NCI-H2107 (cell line): ENCODE data around the gene CUEDC1.

ENCODE experiments used
- DNase-seq: peaks from one replicate; lab custom pipeline; 2025; lab: John Stamatoyannopoulos, UW

The CUEDC1 gene

GRCh38 chr17:57874434-57875289, 80.5 kb downstream of the CUEDC1 start:
- no peak for DNase-seq

GRCh38 chr17:57874058-57874419, 81.2 kb downstream of the CUEDC1 start:
- no peak for DNase-seq

DNA sequence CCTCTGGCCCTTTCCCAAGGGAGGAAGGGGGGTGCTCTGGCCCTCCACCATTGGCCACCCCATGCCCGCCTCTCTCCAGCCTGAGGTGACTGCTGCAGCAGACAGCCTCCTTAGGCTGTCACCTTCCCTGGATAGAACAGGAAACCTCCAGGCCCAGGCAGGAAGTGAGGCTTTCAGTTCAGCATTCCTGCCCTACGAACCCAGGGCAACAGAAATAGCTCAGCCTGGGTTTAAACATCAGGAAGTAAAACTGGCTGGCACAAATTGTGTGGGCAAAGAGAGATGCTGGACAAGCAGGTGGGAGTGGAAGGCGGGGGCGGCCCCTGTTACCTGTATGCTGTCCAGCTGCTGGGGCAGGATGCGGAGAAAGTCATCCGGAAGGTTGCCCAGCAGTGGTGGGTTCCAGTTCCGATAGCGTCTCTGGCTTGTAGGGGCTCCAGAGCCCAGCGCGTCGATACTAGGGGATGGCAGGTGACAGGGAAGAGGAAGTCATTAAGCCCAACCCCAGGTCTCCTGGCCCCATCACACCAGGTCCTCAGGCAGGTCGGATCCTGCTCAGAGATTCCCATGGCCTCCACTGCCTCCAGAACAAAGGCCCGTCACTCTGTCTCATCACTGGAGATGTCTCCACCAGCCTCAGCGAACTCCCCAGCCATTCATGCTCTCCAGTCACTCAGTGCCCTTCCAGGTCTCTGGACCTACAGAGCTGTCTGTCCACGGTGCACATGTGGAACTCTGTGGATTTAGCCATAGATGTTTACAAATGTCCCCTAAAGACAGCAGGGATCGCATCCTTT, 81.8 kb downstream of the CUEDC1 start:
- DNase-seq = no peak

GRCh38 chr17:57872536-57872935, 82.7 kb downstream of the CUEDC1 start:
- no peak for DNase-seq

GRCh38 chr17:57871863-57872262, 83.3 kb downstream of the CUEDC1 start:
- DNase-seq = no peak

DNA sequence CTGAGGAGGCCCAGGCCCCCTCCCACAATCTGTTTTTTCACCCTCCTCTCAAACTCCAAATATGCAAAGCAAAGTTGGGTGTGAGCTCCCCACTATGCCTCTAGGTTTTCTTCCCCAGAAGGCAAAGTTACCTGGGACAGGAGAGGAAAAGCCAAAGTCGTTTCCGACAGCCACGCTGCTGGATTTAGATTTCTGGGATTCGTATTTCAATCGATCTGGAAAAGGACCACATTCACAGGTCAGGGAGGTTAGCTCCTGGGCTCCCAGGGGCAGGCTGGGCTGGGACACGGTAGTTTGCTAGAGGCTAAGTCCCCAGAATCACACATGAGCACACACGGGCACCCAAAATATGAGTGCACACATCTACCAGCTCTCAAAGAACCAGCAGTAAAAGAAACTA, 84.1 kb downstream of the CUEDC1 start:
- DNase-seq = no peak

DNA sequence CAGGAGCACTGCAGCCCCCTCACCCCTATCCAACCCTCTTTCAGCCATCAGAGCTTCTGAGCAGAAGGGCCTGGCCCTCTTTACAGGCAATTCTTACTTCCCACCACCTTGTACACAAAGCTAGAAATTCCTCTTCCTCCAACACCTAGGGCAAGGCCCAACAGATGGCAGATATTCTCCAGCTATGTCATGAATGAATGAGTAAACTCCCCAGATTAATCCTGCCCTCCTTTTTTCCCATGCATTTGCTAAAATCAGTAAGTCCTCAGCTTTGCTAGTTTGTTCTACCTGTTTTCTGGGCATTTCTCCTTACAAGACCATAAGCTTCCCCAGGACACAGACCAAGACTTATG, 85.0 kb downstream of the CUEDC1 start:
- DNase-seq = no peak

DNA sequence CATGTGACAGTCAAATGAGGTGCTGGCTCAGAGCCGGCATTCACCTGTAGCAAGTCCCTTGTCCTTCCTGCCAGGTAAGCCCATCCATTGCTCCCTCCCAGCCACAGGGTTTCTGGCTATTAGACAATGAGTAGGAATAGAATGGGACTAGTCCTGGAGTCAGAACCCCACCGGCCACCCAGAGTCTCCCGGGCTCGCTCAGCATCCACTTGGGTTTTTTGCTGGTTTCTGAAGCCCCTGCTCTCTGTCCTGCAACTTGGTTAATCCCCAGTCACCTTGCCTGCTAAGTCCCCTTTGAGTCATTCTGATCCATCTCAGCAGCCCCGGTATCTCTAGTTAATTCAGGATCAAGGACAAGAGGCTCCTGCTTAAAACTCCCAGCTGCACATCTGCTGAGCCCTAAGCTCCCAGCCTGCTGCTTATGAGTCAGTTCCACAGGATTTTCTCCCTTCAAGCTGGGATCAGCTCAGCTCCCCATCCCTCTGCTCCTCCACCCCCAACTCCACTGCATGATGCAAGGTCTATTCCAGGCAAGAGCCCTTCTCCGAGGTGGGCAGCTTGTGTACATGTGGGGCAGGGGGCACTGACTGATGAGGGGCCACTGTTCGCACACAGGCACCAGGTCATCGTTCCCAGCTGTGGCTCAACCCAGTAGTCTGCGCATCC, 85.5 kb downstream of the CUEDC1 start:
- no peak for DNase-seq

- DNase-seq = no peak
Observed at GRCh38 chr17:57868910-57869616, 86.1 kb downstream of the CUEDC1 start.

DNA sequence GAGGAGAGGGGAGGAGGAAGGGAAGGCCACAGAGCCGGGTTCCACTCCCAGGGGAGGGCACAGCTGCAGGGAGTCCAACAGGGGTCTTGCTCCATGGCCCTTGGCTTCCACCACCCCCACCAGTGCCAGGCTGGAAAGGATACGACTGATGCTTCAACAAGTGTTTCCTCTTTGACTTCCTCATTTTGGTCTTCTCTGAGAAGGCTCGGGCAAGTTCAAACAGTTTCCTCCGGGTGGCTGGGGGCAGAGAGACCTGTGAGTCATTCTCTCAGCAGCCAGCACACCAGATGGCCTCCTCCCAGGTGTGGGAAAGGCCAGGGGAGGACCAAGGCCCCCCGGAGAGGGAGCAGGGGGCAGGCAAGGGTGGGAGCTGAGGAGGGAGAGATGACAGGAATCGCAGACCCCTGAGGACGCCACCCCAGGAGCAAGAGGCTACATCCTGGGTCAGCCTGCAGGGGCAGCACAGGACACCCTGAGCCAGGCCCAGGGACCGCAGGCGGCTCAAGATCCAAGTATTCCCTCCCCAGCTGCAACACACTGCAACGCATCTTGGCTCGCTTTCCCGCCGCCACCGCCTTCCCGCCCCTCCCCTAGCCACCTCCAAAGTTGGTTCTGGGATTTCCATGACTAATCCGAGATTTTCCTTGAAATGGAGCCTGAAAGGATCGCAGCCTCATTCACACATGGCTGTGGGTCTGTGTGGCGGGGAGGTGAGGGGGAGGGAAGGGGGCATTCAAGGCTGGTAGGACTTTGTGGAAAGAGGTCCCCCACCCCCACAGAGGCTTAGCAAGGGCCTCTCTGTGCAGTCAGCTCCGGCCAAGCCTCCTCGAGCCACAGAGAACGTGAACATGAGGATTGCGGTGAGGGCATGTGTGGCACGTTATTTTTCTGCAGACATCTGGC, 87.0 kb downstream of the CUEDC1 start:
- DNase-seq = no peak

DNA sequence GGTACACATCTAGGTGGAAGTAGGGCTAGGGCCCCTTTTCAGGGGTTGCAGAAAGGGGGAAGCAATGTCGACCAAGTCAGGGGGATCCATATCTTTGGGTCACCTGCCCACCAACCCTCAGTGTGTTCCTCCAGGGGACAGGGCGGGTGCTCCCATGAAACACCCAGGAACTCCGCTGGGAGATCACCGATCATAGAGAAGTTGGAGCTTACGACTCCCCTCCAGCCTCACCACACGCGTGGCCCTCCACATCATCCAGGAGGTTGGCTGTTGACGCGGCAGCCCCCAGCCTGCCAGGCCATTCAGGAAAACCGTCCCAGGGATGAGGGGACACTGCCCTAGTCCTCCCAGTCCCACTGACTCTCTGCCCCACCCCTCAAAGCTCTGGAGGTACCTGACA, 88.1 kb downstream of the CUEDC1 start:
- no peak for DNase-seq

GRCh38 chr17:57866723-57867122, 88.5 kb downstream of the CUEDC1 start:
- DNase-seq = no peak

DNA sequence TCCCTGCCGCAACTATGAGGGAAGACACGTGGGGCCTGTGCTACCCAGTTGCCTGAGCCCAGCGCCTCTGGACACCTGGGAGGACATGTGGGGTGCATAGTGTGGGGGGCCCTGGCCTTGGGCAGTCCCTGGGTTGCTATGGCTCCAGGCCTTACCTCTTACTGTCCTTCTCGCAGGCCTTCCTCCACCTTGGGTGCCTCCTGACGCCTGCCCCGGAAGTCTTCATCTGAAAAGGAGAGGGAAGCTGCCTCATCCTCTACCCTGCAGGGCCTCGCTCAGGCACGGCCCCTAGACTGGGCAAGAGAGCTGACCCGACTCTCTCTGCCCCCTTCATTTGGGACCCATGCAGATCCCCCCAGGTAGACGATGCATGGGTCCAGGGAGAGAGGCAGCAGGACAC, 88.9 kb downstream of the CUEDC1 start:
- no peak for DNase-seq

DNA sequence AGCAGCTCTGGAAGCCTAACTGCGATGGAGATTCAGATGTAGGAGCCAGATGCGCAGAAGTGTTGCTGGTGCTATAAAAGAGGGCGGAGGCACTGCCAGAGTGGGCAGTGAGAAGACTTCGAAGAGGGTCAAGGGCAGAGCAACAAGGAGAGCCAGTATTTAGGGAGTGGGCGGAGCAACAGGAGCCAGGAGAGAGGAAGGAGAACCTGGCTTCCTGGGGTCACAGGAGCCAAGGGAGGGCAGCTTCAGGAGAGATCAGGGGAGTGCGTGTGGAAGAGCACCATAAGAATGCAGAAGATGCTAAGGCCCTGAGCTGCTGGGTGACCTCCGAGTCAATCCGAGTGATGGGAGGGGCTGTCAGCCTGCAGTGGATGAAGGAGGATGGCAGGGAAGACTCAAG, 90.9 kb downstream of the CUEDC1 start:
- no peak for DNase-seq

GRCh38 chr17:57862694-57863667, 92.2 kb downstream of the CUEDC1 start:
- DNase-seq = no peak

GRCh38 chr17:57861790-57862693, 93.2 kb downstream of the CUEDC1 start:
- DNase-seq = no peak

DNA sequence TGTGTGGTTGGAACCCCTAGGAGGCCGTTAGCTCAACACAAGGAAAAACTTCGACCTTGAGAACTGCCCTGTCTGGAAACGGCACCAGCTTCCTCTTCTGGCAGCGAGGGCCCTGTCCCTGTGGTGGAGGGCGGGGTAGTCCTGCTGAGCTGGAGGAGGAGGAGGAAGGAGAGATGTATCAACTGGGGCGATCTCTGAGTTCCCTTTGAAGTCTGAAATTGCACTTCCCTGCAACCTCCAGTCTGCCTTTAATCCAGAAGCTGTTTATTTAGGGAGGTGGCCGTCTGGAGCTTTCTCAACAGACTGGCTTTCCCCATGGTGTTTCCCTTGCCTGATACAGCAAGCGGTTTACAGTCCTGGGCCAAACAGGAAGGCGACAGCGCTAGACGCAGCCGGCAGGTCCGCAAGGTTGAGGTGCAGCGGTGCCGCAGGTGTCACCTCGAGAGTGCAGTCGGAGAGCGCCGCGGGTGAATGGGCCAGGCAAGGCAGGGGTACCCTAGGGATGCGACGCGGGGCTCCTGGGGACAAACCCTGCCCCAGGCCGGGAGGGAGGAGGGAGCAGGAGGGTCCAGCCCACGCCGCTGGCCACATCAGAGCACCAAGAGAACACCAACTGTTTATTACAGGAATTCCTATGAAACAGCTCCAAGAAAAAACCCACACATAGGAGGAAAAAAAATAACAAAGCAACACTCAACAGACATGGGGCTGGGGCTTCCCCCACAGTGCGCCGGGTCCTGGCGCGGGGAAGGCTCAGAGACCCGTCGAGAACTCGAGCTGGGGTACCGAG, 94.0 kb downstream of the CUEDC1 start:
- DNase-seq = no peak

DNA sequence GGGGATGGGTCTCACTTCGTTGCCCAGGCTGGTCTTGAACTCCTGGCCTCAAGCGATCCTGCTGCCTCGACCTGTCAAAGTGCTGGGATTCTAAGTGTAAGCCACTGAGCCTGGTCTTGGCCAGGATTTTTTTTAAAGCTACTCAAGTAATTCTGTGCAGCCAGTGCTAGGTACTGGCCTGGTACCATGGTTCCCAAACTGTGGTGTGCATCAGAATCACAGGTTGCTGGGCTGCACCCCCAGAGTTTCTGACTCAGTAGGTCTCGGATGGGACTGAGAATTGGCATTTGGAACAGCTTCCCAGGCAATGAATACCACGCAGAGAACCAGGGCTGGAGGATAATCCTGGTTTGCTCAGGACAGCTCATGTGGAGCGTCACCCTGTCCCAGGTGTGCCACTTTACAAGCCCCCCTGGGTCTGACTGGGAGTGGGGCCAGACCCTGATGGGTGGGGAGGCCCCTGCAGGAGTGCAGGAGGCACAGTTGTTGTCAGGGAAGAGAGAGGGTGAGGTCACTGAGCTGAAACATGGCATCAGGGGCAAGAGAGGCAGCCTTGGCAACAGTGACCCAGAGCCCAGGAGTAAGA, 94.7 kb downstream of the CUEDC1 start:
- no peak for DNase-seq
